H1 (cell line): ENCODE results near the gene BRD9. TPM values are rescaled to one million over a fixed set of nuclear protein-coding genes. Genes with fewer than 3 reads are reported as not detected.

ENCODE experiments used
- CBX8 ChIP-seq: fragments of 300-800, 300-1000 bp; sonication (generic); IDR thresholded peaks from 2 replicates; pipeline ENCODE4 v1.7.1; 2016; ENCODE audit warnings: low read depth, low read length, borderline replicate concordance
- CHD1 ChIP-seq: IDR thresholded peaks from 2 replicates; pipeline ENCODE4 v1.6.1; 2012; ENCODE audit warnings: low read depth, low read length, improper control_type of control experiment
- CHD2 ChIP-seq: IDR thresholded peaks from 2 replicates; pipeline ENCODE4 v1.6.1; 2012; ENCODE audit warnings: low read length, improper control_type of control experiment
- EZH2 ChIP-seq: fragments of 200-600 bp; sonication (generic); IDR thresholded peaks from 2 replicates; pipeline ENCODE4 v1.7.1; 2012; ENCODE audit warnings: low read depth, mild to moderate bottlenecking, moderate library complexity, low read length, inconsistent platforms; ENCODE audit not compliant: severe bottlenecking
- NANOG ChIP-seq: IDR thresholded peaks from 2 replicates; pipeline ENCODE4 v1.6.1; 2011; ENCODE audit warnings: low read length, low read depth, mild to moderate bottlenecking, inconsistent platforms; ENCODE audit not compliant: insufficient read depth, poor library complexity, severe bottlenecking
- RAD21 ChIP-seq, 2 experiments: IDR thresholded peaks in 1 of 2; conservative IDR thresholded peaks in 1 of 2; 2 replicates each; pipeline ENCODE4 v1.6.1; 2011; ENCODE audit warnings: low read depth in 2 of 2, low read length in 2 of 2, improper control_type of control experiment in 1 of 2, inconsistent platforms in 1 of 2, mild to moderate bottlenecking in 1 of 2, moderate library complexity in 1 of 2
- SIX5 ChIP-seq: IDR thresholded peaks from 2 replicates; pipeline ENCODE4 v1.6.1; 2011; ENCODE audit warnings: mild to moderate bottlenecking, low read depth, low read length
- TAF1 ChIP-seq: IDR thresholded peaks from 2 replicates; pipeline ENCODE4 v1.6.1; 2011; ENCODE audit warnings: mild to moderate bottlenecking, low read depth, low read length
- polyA plus RNA-seq, 7 experiments: library from polyadenylated mRNA; depleted of rRNA in 3 of 7; stranded (reverse) in 5 of 7; unstranded in 2 of 7; fragments of >200 nt in 5 of 7; fragments of 200-250 nt in 2 of 7; gene quantifications; 1 replicate in 5 of 7; 2 replicates in 1 of 7; 4 replicates in 1 of 7; pipeline versions ENCODE4 v1.2.1 to v1.2.3, GENCODE V29; 2011 to 2013; ENCODE audit warnings: missing spikeins in 2 of 7, mixed read lengths in 2 of 7
- total RNA-seq: library from RNA; stranded (reverse); fragmentation: NEBNext Ultra II Directional; extraction: Animal tissue kit (Norgen Biotek cat#: 25700); gene quantifications from 2 replicates; pipeline ENCODE4 v1.2.1, GENCODE V29; 2021

BRD9 gene
- total and polyA plus RNA-seq, 2 of the 8 experiments (the other 6 are each of a cell fraction or from before 2014, with no cell fraction given): 9.3 to 49.4 TPM

- no peak for TF ChIP-seq CBX8
- no peak for TF ChIP-seq RAD21 (IDR thresholded peaks at IDR 0.05 in 1 of 2, conservative IDR thresholded peaks at IDR 0.05 in 1 of 2; ENCODE audit: low read depth in 2 of 2, low read length in 2 of 2)
- TF ChIP-seq TAF1: no peak
- no peak for TF ChIP-seq CHD1
- no peak for TF ChIP-seq EZH2
- no peak for TF ChIP-seq NANOG
- no peak for TF ChIP-seq CHD2
- no peak for TF ChIP-seq SIX5
Measured at GRCh38 chr5:889075-889710, 3.4 kb downstream of the BRD9 start (continued).
